Superior temporal gyrus (tissue), 1 donor: ENCODE data around the gene DENND5B.
"Not testable (repeated sequence)": the region's sequence is repeated elsewhere in the genome, so short reads cannot be mapped to it uniquely, and the experiment has no call there.

Source experiments
- DNase-seq: peaks from one replicate; pipeline ENCODE4 v3.0.0-alpha.2; 2016; ENCODE audit errors: extremely low spot score

DENND5B gene

DNA sequence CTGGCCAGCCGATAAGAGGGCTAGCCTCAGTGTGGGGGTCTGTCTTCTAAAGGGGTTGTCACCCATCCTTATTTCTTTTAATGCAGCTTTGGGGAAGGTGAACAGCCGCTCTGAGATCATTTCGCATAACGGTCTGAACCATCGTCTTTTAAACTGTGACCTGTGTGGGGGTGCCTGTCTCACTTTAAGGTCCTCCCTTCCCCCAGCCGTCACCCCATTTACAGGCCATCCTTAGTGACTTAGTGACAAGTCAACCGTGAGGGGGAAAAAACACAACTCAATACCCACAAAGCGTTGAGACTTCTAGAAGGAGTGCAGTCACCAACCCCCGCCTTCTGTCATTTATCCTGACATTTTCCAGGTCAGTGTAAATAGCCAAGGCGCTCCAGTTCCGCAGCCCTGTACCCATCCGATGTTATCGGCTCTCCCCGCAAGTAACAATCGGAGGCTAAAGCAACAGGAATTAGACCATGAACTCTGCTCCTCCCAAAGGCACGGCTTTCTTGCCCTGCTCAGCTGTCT is 505 bp upstream of the DENND5B start:
- peak; percentile 70 for DNase-seq

- DNase-seq: peak; percentile 73
Measured at GRCh38 chr12:31589904-31590641, 863 bp downstream of the DENND5B start.

- DNase-seq: peak; percentile 63
Measured at GRCh38 chr12:31589598-31589903, 1.4 kb downstream of the DENND5B start.

DNA sequence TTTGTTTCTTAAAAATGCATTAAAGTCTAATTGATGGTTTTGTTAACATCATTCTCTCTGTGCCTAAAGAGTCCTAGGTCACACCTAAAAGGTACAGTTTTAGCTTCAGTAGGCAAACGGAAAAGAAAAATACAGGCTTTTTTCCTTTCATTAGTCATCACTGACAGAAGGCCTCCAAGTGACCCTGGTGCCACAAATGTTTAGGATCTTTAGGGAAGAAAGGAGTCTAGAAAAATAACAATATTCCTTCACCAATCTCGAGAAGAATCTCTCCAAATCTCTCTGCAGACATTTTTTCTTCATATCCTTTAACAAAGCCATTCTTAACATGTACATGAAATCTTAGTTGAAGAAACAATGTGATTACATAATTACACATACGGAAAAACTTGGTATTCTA is 2.0 kb downstream of the DENND5B start:
- peak; percentile 24 for DNase-seq

GRCh38 chr12:31586728-31587127 is 4.2 kb downstream of the DENND5B start:
- DNase-seq: no peak

GRCh38 chr12:31585895-31586294 is 5.0 kb downstream of the DENND5B start:
- no peak for DNase-seq

DNA sequence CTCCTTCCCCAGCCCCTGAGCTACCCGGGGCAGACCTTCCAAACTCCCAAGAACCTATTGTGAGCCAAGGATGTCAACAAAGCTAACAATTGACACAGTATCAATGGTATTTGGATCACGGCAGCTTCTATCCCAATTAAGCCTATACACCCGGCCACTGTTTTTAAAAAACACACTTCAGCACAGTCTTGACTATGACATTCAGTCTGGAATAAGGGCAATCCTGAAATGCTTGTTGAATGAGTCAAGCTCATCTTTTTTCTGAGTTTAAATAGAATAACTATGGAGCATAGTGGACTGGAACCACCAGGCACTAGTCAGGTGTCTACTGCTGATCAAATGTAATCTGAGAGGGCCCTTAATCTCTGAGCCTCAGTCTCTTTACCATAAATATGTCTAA is 5.7 kb downstream of the DENND5B start:
- no peak for DNase-seq

GRCh38 chr12:31584782-31585181 is 6.2 kb downstream of the DENND5B start:
- DNase-seq: no peak

GRCh38 chr12:31583878-31584277 is 7.1 kb downstream of the DENND5B start:
- no peak for DNase-seq

- no peak for DNase-seq
Measured at GRCh38 chr12:31582155-31582554, 8.8 kb downstream of the DENND5B start.

DNA sequence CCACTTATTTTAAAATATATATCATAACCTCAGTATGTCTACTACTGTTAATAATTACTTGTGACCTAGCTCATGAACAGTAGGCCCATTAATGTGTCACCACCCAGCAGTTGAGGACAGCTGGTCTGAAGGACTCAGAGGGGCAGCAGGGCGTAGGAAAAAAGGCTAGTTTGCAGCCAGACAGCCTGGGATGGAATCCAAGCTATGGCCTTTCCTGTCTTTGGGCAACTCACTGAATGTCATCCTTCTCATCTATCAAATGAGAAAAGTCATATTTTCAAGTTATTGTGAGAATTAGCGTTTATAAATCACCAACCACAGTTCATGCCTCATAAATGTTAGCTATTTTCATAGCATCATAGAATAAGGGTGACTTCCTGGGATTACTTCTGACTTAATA is 12.3 kb downstream of the DENND5B start:
- DNase-seq: peak; percentile 48

DNA sequence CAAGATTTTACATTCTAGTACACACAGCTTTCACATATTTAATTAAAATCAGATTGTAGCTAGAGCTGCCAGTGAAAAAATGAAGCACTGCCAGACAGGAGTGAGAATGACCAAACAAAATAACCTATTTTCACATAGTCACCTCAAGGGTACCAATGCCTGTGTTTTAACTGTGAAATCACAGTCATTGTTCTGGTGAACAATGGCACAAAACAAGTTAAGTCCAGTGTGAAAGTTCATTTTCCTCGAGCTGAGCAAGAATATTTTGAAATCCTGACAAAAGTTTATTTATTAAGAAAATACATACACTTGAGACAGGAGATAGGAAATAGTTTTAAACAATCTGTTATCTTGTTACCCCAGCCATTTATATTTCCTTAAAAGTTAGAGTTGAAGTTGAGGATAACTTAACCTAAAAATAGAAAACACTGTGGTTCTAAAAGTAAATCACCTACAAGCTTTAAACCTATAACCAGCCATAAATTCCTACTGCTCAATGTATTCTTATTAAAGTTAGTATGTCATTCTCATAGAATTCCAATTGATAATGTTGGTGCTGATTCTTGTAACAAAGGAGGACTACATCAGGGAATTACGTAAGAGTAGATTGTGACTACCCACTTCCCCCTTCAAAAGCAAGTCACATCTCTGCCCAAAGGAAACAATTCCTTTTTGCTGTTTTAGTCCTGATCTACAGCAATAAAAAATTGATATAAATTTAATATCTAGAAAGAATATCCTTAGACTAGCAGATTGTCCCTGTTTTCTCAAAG is 15.9 kb downstream of the DENND5B start:
- DNase-seq: no peak

GRCh38 chr12:31574367-31574766 is 16.6 kb downstream of the DENND5B start:
- not testable (repeated sequence) for DNase-seq

DNA sequence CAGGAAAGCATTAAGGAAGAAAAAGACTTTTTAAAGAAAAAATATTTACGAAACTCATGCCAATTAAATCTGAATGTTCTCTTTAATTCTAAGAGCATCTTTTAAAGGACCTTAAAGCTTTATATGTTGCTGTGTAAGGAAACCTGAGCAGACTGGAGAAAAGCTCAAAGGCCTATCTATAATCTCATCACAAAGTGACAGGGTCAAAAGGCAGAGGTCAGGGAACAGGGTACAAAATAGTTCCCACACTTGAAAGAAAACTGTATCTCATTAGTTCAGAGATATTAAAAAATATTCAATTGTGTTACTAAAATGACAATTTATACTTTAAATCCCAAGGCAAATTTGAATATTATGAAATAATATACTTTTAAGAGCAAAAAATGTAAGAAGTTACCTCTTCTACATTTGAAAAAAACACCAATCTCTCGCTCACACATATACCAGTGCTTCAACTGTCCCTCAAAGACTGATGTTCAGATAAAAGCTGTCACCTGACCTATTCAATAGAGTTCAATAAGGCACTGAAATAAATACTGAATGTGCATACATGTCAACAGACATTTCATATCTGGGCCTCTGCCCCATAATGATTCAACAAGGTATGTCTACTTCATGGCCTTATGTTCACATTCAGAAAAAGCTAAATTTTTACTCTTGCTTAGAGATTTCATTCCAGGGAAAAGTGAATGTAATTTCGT is 17.9 kb downstream of the DENND5B start:
- DNase-seq: no peak

DNA sequence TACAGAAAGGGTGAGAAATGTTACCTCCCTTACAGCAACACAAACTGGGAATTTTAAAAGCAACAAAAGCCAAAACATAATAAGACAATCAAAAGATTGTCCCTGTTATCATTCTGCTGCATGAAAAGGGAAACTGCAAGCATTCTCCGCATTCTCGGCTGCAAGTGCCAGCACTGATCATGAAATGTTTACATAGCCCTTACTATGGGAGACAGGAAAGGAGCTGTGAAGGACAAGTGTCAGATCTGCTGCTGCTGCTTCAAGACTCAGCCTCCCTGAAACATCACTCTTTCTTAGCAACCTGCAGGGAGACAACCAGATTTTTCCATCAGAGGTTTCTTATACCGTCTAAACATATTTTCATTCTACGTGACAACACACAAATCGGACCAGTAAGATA is 20.1 kb downstream of the DENND5B start:
- no peak for DNase-seq

- not testable (repeated sequence) for DNase-seq
Measured at GRCh38 chr12:31569517-31569916, 21.4 kb downstream of the DENND5B start.

DNA sequence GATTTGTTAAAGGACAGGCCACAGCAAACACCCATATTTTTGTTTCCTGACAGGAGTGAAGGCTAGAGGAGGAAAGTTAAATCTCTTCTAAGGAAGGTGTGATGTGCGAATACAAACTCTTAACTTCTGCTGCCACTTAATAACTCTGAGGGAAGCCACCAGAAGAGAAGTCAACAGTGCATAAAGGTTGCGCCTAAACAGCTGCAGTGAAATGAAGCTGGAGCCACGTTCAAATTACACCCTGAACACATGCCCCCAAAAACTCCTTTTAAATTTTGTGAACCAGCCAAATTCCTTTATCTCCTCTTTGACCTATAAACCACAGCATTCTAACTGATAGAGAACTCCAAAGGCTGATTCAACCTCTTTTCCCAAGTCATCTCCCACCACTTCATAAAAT is 22.4 kb downstream of the DENND5B start:
- DNase-seq: no peak

- no peak for DNase-seq
Measured at GRCh38 chr12:31567029-31567428, 23.9 kb downstream of the DENND5B start.

GRCh38 chr12:31566547-31566946 is 24.4 kb downstream of the DENND5B start:
- DNase-seq: no peak

DNA sequence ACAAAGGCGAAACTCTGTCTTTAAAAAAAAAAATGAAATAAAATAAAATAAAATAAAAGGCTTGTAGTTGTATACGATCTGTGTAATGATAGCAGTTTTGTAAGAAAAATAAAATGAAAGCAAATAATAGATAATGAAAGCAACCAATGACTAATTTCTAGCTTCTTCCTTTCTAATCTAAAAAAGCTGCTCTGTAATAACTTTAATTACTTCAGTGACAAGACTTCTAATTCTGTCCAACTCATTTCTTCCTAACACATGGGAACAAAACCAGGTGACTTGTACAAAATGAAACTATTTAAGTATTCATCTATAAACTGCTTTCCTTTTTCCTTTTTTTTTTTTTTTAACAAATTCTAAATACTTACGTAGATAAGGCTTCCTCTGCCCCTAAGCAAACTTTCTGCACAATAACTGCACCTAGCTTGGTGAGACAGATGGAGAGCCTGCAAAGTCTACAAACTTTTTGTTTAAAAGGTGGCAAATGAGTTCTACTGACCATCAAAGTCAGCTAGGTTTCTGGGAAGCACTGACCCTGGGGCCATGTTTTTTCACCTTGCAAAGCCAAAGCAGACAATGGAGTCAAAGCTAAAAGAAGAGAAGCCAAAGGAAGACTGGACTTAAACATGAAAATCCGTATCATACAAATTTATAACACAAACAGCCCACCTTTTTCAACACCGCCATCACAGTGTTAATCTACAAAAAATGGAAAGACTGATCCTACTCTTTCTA is 28.2 kb downstream of the DENND5B start:
- no peak for DNase-seq

GRCh38 chr12:31560516-31560915 is 30.4 kb downstream of the DENND5B start:
- no peak for DNase-seq

DNA sequence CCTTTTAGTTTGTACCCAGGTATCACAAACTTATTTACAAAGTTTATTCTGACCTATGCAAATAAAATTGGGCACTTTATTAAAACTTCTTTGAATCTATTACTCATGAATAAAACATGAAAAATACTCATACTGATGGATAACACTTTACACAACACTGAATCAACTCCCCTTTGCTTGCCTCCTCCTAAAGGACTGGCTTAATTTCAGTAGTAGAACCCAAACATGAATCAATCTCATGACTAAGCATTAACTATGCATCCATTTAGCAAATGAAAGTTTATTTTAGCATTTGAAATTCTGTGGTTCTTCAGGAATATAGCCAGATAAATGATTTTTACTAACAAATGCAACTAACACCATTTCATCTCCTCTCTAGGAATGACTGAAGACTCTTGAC is 32.4 kb downstream of the DENND5B start:
- DNase-seq: no peak
